D341Med (cell line): ENCODE results near the gene RPS23.

Source experiments
- DNase-seq: peaks from one replicate; pipeline ENCODE4 v3.0.0; 2012; ENCODE audit warnings: low spot score

RPS23 gene

DNA sequence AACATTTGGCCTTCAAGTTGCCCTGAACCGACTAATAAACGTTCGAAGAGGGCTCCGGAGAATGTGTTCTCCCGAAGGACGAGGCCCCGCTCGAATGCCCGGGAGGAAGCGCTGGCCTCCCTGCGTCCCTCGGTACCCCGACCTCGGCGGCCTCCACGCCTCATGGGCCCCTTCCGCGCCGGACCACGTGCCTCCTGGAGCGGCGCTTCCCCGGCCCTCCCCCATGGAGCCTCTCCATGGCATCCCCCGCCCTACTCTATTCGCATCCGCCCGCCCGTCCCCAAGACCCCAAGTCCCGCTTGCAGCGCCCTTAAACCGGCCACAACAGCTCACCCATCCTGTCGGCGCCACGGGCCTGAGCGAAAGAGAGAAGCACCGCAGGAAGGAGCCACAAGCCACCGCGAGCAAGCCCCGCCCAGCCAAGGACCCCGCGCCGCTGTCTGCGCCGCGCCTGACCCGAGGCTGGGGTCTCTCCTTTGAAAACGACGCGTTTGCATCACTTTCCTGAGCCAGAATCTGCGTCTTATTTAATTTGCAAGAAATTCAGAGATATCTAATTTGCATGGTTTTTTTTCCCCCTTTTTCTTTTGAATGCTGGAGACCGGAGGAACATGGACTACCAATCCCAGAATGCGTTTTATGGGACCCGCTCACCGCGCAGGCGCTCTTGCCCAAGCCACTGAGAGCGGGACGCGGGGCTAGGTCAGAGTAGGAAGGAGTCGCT is at the start of gene RPS23:
Gene RPS23 (minus strand): TSS at position 368 of the 724 bp plus-strand sequence. CDS start 31 bp downstream, at position 337.
- DNase-seq = peak; percentile 92

- DNase-seq = no peak
These were observed 49.8 kb upstream of the RPS23 start for GRCh38 chr5:82327941-82328340.

- no peak for DNase-seq
These were observed 47.8 kb upstream of the RPS23 start for GRCh38 chr5:82325996-82326395.

DNA sequence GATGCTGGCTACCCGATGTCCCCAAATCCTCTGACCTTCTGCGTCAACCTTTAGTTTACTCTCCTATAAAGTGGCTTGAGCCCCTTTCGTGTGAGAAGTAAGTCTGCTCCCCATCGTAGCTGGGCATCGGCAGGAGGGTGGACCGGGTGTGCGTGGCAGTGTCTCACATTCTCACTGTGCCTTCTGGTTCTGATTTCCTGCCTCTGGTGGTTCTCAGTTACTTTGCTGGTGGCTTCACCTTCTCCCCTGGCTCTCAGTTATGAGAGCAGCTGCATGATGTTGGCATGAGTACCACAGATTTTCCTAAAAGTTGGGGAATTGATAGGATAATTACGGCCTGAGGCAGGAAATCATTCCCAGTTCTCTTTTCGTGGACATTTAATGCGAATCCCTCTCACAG is 47.0 kb upstream of the RPS23 start:
- no peak for DNase-seq

- DNase-seq = no peak
These were observed 42.8 kb upstream of the RPS23 start for GRCh38 chr5:82320966-82321365.

GRCh38 chr5:82319651-82320376 is 41.7 kb upstream of the RPS23 start:
- DNase-seq = no peak

- DNase-seq = no peak
These were observed 41.0 kb upstream of the RPS23 start for GRCh38 chr5:82319192-82319591.

DNA sequence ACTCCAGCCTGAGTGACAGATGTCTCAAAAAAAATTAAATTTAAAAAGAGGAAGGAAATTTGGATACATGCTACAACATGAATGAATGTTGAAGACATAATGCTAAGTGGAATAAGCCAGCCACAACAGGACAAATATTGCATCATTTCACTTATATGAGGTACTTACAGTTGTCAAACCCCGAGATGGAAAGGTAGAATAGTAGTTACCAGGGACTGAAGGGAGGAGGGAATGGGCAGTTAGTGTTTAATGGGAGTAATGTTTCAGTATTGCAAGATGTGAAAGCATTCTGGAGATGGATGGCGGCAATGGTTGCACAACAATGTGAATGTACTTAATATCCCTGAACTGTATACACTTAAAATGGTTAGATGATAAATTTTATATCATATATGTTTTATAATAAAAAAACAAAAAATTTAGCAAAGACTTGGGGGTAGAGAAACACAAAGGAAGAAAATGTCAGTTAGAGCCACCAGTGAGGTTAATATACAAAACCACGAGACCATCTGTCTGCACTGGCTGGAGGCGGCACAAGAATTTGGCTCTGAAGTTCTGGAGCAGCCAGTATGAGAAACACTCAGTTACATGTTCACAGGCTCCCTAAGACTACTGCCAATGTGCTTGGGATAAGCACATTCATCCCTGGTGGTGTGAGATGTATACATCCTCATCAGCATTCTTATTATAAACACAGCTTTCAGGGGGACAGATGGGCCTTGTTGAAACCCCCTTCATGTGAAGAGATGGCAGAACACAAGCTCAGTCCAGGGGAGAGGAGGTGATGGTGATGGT is 37.0 kb upstream of the RPS23 start:
- no peak for DNase-seq

DNA sequence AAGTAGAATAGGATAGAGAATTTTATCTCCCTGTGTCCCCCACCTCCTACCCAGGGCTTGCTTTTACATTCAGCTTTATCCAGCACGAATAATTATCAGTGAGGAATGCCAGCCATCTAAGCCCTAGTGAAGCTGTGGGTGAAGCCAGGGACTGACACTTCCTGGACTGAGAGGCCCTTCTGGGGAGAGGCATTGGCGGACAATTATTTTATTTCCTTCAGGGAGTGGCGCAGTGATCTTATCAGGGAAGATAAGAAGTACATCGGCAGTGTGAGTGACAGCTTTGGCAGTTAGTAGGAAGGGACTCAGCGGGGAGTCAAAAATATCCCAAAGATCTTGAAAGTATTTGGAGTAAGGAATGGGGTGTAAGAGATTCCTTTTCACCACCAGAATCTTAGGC is 34.9 kb upstream of the RPS23 start:
- DNase-seq = no peak

DNA sequence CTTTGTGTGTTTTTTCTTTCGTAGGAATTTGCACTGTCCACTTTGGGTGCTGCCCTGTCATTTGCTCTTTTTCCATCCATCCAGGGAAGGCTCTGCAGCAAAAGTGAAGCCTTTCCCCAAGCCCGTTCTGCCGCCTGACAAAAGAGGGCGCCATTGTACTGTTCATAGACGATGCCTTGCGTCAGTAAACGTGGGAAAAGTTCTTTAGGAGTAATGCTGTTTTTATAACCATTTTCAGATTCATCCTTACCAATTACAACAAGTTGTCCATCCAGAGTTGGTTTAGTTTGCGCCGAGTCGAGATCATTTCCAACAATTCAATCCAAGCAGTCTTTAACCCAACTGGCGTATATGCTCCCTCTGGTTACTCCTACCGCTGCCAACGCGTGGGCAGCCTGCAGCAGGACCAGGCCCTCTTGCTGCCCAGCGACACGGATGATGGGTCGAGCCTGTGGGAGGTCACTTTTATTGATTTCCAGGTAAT is 34.3 kb upstream of the RPS23 start:
- DNase-seq = peak; percentile 72

- no peak for DNase-seq
These were observed 31.0 kb upstream of the RPS23 start for GRCh38 chr5:82309091-82309531.

GRCh38 chr5:82308416-82308815 is 30.3 kb upstream of the RPS23 start:
- DNase-seq = no peak

DNA sequence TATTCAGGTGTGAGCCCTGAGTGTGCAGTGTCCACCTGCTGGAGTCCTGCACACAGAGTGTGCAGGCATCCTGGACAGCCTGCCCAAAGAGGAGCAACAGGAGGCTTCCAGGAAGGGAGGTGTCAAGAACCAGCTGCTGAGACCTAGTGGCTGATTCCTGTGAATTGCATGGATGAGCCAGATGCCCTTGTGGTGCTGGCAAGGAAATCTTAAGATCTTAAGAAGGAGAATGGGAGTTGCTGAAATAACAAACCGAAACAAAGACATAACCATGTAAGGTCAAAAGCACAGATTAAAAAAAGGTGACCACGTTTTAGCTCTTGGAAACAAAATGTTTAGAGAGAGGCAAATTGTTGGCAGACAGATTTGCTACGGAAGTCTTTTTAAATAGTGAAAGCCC is 29.3 kb upstream of the RPS23 start:
- DNase-seq = no peak

GRCh38 chr5:82306151-82306550 is 28.0 kb upstream of the RPS23 start:
- DNase-seq = no peak

GRCh38 chr5:82301190-82301589 is 23.0 kb upstream of the RPS23 start:
- no peak for DNase-seq

- no peak for DNase-seq
These were observed 20.5 kb upstream of the RPS23 start for GRCh38 chr5:82298668-82299067.

DNA sequence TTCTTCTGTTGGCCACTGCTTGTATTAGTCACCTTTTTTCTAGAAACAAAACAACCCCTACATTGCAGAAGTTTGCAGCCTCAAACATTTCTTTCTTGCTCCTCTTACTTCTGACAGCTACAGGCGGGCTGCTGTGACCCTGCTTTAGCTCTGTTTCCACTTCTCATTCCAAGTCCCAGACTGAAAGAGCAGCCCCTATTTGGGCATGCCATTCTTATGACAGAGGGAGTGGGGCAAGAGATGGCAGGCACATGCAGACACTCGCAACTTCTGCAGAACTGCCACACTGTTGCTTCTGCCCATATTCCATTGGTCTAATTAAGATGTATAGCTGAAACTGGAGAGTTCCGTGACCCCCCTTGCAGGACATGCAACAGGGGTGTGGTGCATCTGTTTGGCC is 19.6 kb upstream of the RPS23 start:
- DNase-seq = no peak

- DNase-seq = no peak
These were observed 18.8 kb upstream of the RPS23 start for GRCh38 chr5:82296929-82297328.

- DNase-seq = no peak
These were observed 17.9 kb upstream of the RPS23 start for GRCh38 chr5:82295959-82296531.

GRCh38 chr5:82295144-82295543 is 17.0 kb upstream of the RPS23 start:
- DNase-seq = no peak

- no peak for DNase-seq
These were observed 13.3 kb upstream of the RPS23 start for GRCh38 chr5:82291420-82291819.

- DNase-seq = no peak
These were observed 12.8 kb upstream of the RPS23 start for GRCh38 chr5:82290908-82291307.
